IMR-90 (cell line): ENCODE data around the gene PPFIA2. TPM values are rescaled to one million over a fixed set of nuclear protein-coding genes. Genes with fewer than 3 reads are reported as not detected.

Experiments
- ATAC-seq: fragments of 200-7000 bp; cut with Tn5 transposase; 2 replicates; pipeline ENCODE4 v1.9.1; 2020; ENCODE audit warnings: low read depth, mild to moderate bottlenecking, moderate library complexity
- BruUV-seq: library from RNA; stranded (reverse); fragments of 400-500 nt; replicated peaks from 2 replicates; lab custom pipeline; 2021; lab: Mats Ljungman, UMichigan
- CTCF ChIA-PET: fragments of 300-600 bp; formaldehyde crosslinking; extraction: SDS; loops from one replicate; lab custom pipeline; 2021; ENCODE audit warnings: antibody characterized with exemption; lab: Yijun Ruan, JAX
- POLR2A ChIA-PET: fragments of 300-600 bp; sonication (Branson Sonifier 250); formaldehyde crosslinking; loops from one replicate; lab custom pipeline; 2022; ENCODE audit warnings: antibody characterized with exemption; ENCODE audit not compliant: unreplicated experiment; lab: Charles Lee
- DNase-seq: peaks from one replicate; pipeline ENCODE4 v3.0.0; 2013
- H2AFZ ChIP-seq: replicated peaks from 2 replicates; pipeline ENCODE3; 2013; ENCODE audit warnings: low read length, mild to moderate bottlenecking; ENCODE audit not compliant: poor library complexity
- H2AK5ac ChIP-seq: 2 replicates; pipeline ENCODE4 v1.6.1; 2013; ENCODE audit warnings: low read depth, low read length, inconsistent platforms
- H2AK9ac ChIP-seq: replicated peaks from 2 replicates; pipeline ENCODE3; 2013; ENCODE audit warnings: mild to moderate bottlenecking, low read depth, low read length, moderate library complexity; ENCODE audit not compliant: poor library complexity
- H2BK120ac ChIP-seq: 2 replicates; pipeline ENCODE4 v1.6.1; 2013; ENCODE audit warnings: low read depth, low read length, inconsistent platforms
- H2BK15ac ChIP-seq: 3 replicates; pipeline ENCODE4 v1.6.1; 2013; ENCODE audit warnings: low read depth, low read length, inconsistent platforms
- H2BK20ac ChIP-seq: 2 replicates; pipeline ENCODE4 v1.6.1; 2013; ENCODE audit warnings: low read depth, mild to moderate bottlenecking, inconsistent platforms, low read length, moderate library complexity
- H2BK5ac ChIP-seq: 2 replicates; pipeline ENCODE4 v1.6.1; 2013; ENCODE audit warnings: mild to moderate bottlenecking, low read depth, low read length, inconsistent platforms; ENCODE audit not compliant: poor library complexity, severe bottlenecking
- H3K14ac ChIP-seq: replicated peaks from 2 replicates; pipeline ENCODE4 v1.6.1; 2013; ENCODE audit warnings: low read depth, low read length, inconsistent platforms
- H3K18ac ChIP-seq: 2 replicates; pipeline ENCODE4 v1.6.1; 2013; ENCODE audit warnings: low read depth, low read length, control low read depth
- H3K23ac ChIP-seq: 2 replicates; pipeline ENCODE4 v1.6.1; 2013; ENCODE audit warnings: low read depth, low read length, inconsistent platforms
- H3K27ac ChIP-seq: 2 replicates; pipeline ENCODE4 v1.5.1; 2013; ENCODE audit warnings: mild to moderate bottlenecking, control low read depth, low read length; ENCODE audit not compliant: insufficient read depth
- H3K27me3 ChIP-seq: 2 replicates; pipeline ENCODE4 v1.6.1; 2013; ENCODE audit warnings: low read length; ENCODE audit not compliant: control insufficient read depth, insufficient read depth
- H3K36me3 ChIP-seq: 2 replicates; pipeline ENCODE4 v1.6.1; 2013; ENCODE audit warnings: low read length, mixed read lengths; ENCODE audit not compliant: control insufficient read depth, insufficient read depth
- H3K4ac ChIP-seq: 2 replicates; pipeline ENCODE4 v1.6.1; 2013; ENCODE audit warnings: low read depth, low read length, inconsistent platforms
- H3K4me1 ChIP-seq: 2 replicates; pipeline ENCODE4 v1.6.1; 2013; ENCODE audit warnings: low read length, mixed read lengths; ENCODE audit not compliant: control insufficient read depth, insufficient read depth
- H3K4me2 ChIP-seq: 2 replicates; pipeline ENCODE4 v1.6.1; 2013; ENCODE audit warnings: low read depth, mild to moderate bottlenecking, control low read depth, low read length, moderate library complexity
- H3K4me3 ChIP-seq: 2 replicates; pipeline ENCODE4 v1.5.1; 2013; ENCODE audit warnings: low read depth, mild to moderate bottlenecking, control low read depth, low read length, moderate library complexity; ENCODE audit not compliant: insufficient read depth
- H3K56ac ChIP-seq: 2 replicates; pipeline ENCODE4 v1.6.1; 2013; ENCODE audit warnings: low read length, inconsistent platforms; ENCODE audit not compliant: insufficient read depth; ENCODE audit errors: extremely low read depth
- H3K79me1 ChIP-seq, 2 experiments: 2 replicates each; pipeline ENCODE4 v1.6.1; 2013; ENCODE audit warnings: low read length in 2 of 2, inconsistent platforms in 1 of 2, low read depth in 1 of 2
- H3K9ac ChIP-seq: 2 replicates; pipeline ENCODE4 v1.6.1; 2013; ENCODE audit warnings: low read depth, low read length, control low read depth
- H3K9me1 ChIP-seq: 2 replicates; pipeline ENCODE4 v1.6.1; 2013; ENCODE audit warnings: low read length, inconsistent platforms; ENCODE audit not compliant: insufficient read depth
- H3K9me3 ChIP-seq: 2 replicates; pipeline ENCODE4 v1.6.1; 2013; ENCODE audit warnings: low read length; ENCODE audit not compliant: control insufficient read depth, insufficient read depth
- H4K20me1 ChIP-seq: 2 replicates; pipeline ENCODE4 v1.6.1; 2013; ENCODE audit warnings: low read length, inconsistent platforms; ENCODE audit not compliant: insufficient read depth
- H4K5ac ChIP-seq: 2 replicates; pipeline ENCODE4 v1.6.1; 2013; ENCODE audit warnings: mild to moderate bottlenecking, low read depth, low read length, control low read depth
- H4K8ac ChIP-seq, 2 experiments: 2 replicates each; pipeline ENCODE4 v1.6.1; 2013; ENCODE audit warnings: low read depth in 2 of 2, low read length in 2 of 2, control low read depth in 1 of 2, inconsistent platforms in 1 of 2
- H4K91ac ChIP-seq: 2 replicates; pipeline ENCODE4 v1.6.1; 2013; ENCODE audit warnings: low read depth, low read length, inconsistent platforms; ENCODE audit not compliant: insufficient read depth
- CEBPB ChIP-seq: IDR thresholded peaks from 2 replicates; pipeline ENCODE4 v1.6.1; 2012; ENCODE audit warnings: low read depth, low read length, improper control_type of control experiment
- MAFK ChIP-seq: IDR thresholded peaks from 2 replicates; pipeline ENCODE4 v1.6.1; 2012; ENCODE audit warnings: low read depth, low read length, improper control_type of control experiment
- MAZ ChIP-seq: IDR thresholded peaks from 2 replicates; pipeline ENCODE4 v1.6.1; 2012; ENCODE audit warnings: low read depth, mild to moderate bottlenecking, low read length, improper control_type of control experiment, moderate library complexity, borderline replicate concordance
- WGBS, 2 experiments: methylation state at CpG; one replicate each; pipeline versions ENCODE4 v1.1.5 to v1.1.7; 2013; ENCODE audit warnings: missing lambda C conversion rate in 2 of 2; ENCODE audit not compliant: insufficient read length in 1 of 2; ENCODE audit errors: extremely low coverage in 2 of 2; 5-methylcytosine and 5-hydroxymethylcytosine counted together
- dilution Hi-C: fragments of 300-500 bp; cut with HindIII; formaldehyde crosslinking; loops from one replicate; pipeline ENCODE4 v1.14.3; 2018; ENCODE audit warnings: low sequenced_read_pairs; ENCODE audit not compliant: unreplicated experiment
- in situ Hi-C: fragments of 300-500 bp; cut with MboI; formaldehyde crosslinking; loops from 3 replicates; pipeline ENCODE4 v1.14.3; 2019; ENCODE audit warnings: low sequenced_read_pairs, inconsistent platforms, mixed read lengths
- intact Hi-C: fragments of 100-400 bp; cut with micrococcal nuclease; formaldehyde crosslinking; loops from 2 replicates; pipeline ENCODE4 v1.10.0; 2022
- polyA plus RNA-seq, 3 experiments: library from polyadenylated mRNA; depleted of rRNA; stranded (reverse); fragments of >200 nt; gene quantifications; 2 replicates each; pipeline ENCODE4 v1.2.3, GENCODE V29; 2012; ENCODE audit warnings: low replicate concordance in 1 of 3
- total RNA-seq: library from RNA; depleted of rRNA; stranded (reverse); fragments of >200 nt; gene quantifications from 2 replicates; pipeline ENCODE4 v1.2.3, GENCODE V29; 2012

The PPFIA2 gene
- total and polyA plus RNA-seq, 2 of the 4 experiments (the other 2 are of a cell fraction): 0.29 to 1.3 TPM

- Histone ChIP-seq H2AK9ac (no peak overlapping the region), H3K56ac (no peak overlapping the region), H3K4ac (no peak overlapping the region), H3K4me1 (no peaks in the 10 kb centered on the region), H2BK5ac (no peak overlapping the region), H3K14ac (no peak overlapping the region), H2BK15ac (no peak overlapping the region), H4K91ac (no peak overlapping the region), H3K79me1 (no peaks in the 10 kb centered on the region), H3K9me3 (no peaks in the 10 kb centered on the region), H3K4me3 (no peak overlapping the region), H2BK120ac (no peak overlapping the region), H3K23ac (no peak overlapping the region), H3K9ac (no peak overlapping the region), H4K20me1 (no peaks in the 10 kb centered on the region), H4K5ac (no peak overlapping the region), H3K9me1 (no peaks in the 10 kb centered on the region), H3K36me3 (no peaks in the 10 kb centered on the region), H2BK20ac (no peak overlapping the region), H3K18ac (no peak overlapping the region), H4K8ac (no peak overlapping the region), H3K27me3 (no peaks in the 10 kb centered on the region), H2AK5ac (no peak overlapping the region), H2AFZ (no peak overlapping the region), H3K27ac (no peak overlapping the region), H3K4me2 (no peak overlapping the region)
- TF ChIP-seq MAFK: no peak
- TF ChIP-seq MAZ: no peak
- peak; percentile 89 for TF ChIP-seq CEBPB
- in situ Hi-C loops (no loop called here), intact Hi-C loops (no loop called here), dilution Hi-C loops (no loop called here)
- no TSS peak for BruUV-seq
- POLR2A ChIA-PET: no interaction called here
- DNase-seq: no peak
- ATAC-seq: no peak
- CTCF ChIA-PET: no interaction called here
- no CpG with 5 or more reads among the region's 7 CpGs for WGBS, 2 experiments
Observed at GRCh38 chr12:81389550-81390099, 369.5 kb downstream of the PPFIA2 start.
